Activated CD4-positive, alpha-beta T cell treated with anti-CD3 and anti-CD28 coated beads, Interleukin-2, amount 50 U/mL, for 4 hours (primary cell): ENCODE results near the gene B2M.
A peak's percentile ranks its signal among the peaks of the same experiment; 100 is the strongest.
"Not testable (repeated sequence)": the region's sequence is repeated elsewhere in the genome, so short reads cannot be mapped to it uniquely, and the experiment has no call there.

Source experiments
- DNase-seq, 2 experiments: peaks; one replicate each; pipeline ENCODE4 v3.0.0-alpha.2; 2020

The B2M gene

DNA sequence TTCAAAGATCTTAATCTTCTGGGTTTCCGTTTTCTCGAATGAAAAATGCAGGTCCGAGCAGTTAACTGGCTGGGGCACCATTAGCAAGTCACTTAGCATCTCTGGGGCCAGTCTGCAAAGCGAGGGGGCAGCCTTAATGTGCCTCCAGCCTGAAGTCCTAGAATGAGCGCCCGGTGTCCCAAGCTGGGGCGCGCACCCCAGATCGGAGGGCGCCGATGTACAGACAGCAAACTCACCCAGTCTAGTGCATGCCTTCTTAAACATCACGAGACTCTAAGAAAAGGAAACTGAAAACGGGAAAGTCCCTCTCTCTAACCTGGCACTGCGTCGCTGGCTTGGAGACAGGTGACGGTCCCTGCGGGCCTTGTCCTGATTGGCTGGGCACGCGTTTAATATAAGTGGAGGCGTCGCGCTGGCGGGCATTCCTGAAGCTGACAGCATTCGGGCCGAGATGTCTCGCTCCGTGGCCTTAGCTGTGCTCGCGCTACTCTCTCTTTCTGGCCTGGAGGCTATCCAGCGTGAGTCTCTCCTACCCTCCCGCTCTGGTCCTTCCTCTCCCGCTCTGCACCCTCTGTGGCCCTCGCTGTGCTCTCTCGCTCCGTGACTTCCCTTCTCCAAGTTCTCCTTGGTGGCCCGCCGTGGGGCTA is at the start of gene B2M, which contains the start of gene PATL2:
B2M (plus strand) TSS at position 422 of the 647 bp plus-strand sequence; CDS start at position 452, 30 bp downstream.
PATL2 (minus strand) TSS at position 228 of the 647 bp plus-strand sequence. CDS start 34,833 bp downstream, outside the sequence.
- DNase-seq = peak; percentile 95

DNA sequence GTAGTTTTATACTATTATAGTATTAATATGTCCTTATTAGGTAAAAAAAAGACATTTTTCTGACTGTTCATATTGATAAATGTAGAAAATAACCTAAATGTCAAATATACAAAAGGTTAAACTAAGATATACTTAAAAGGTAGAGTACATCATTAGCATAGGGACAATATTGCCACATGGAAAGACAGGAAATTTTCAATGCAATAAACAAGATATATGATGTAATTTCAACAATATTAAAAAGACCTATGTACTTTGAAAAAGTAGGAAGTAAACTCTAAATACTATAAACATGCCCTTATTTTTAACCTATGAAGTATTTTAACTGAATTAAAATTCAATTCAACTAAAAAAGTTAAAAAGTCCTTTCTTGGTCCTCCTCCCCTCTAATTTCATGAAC is 49.7 kb upstream of the B2M start:
- DNase-seq = no peak

DNA sequence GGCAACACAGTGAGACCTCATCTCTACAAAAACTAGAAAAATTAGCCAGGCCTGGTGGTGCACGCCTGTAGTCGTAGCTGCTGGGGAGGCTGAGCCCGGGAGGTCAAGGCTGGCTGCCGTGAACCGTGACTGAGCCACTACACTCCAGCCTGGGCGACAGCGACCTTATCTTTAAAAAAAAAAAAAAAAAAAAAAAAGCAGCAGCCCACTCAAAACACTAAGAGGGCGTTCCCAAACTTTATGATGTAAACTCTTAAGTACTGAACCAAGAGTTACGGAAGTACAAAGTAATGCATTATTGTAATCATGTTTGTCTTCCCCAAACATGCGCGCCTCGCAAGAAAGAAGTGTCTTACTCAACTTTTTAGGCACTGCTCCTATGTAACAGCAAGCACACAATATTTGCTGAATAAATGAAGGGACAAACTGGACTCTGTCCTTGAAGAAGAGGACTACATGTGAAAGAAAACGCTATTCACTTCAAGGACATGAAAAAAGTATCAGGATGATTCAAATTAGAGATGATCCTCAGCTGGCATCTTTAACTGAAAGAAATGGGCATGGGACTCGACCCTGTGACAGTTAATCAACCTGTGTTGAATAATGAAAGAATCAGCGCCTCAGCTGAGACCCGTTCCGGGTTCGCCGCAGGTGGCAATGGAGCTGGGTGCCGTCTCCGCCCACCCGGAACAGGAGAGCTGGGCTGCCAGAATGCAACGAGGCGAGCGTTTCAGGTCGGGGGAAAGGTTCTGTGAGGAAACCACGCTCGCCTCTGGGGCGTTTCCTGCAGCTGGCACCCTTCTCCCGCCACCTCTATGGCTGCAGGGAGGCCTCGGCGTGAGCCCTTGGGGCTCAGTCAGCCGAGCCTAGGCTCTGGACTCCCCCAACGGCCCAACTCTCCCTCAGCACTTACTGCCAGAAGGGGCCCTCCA is 48.6 kb upstream of the B2M start:
- DNase-seq = peak; percentile 79 to 80

DNA sequence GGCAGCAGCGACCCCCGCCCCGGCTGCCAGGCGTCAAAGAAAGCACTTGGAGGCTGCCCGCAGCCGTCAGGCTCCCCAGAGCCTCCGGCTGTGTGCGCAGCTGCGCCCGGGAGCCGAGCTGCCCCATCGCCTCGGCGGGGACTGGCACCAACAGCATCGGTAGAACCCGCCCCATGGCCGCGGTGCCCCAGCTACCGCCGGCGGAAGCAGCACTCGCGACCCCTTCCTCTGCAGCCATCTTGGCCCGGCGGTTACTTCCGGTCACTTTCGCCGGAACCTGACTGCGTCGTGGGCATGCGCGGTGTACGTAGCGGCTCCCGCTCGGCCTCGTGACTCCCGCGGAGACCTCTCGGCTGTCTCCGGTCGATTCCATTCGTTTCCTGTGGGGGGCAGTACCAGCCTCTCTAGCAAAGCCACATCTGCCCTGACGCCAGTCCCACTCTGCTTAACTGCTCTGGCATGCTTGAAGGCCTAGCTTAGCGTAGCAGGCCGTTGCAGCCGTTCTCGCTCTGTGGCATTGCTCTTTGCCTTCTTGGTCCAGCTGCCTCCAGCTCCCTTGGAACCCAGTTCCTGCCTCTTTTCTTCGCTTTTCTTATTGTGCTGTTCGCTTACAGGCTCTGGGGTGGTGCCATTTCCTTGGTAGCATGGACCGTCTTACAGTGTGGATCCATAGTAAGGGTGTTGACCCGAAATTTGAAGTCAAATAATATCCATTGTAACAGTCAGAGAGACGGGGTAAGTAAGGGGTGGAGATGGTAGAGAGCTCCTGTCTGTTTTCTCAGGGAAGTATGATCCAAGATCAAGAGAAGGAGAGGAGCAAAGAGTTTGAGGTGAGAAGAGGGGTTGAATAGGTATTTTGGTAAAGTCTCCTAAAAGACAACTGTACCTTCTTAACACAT is 47.7 kb upstream of the B2M start, which contains the start of gene SPG11:
SPG11 (minus strand) TSS at position 253 of the 899 bp plus-strand sequence; CDS start at position 238, 15 bp downstream.
- peak; percentile 95 to 96 for DNase-seq

DNA sequence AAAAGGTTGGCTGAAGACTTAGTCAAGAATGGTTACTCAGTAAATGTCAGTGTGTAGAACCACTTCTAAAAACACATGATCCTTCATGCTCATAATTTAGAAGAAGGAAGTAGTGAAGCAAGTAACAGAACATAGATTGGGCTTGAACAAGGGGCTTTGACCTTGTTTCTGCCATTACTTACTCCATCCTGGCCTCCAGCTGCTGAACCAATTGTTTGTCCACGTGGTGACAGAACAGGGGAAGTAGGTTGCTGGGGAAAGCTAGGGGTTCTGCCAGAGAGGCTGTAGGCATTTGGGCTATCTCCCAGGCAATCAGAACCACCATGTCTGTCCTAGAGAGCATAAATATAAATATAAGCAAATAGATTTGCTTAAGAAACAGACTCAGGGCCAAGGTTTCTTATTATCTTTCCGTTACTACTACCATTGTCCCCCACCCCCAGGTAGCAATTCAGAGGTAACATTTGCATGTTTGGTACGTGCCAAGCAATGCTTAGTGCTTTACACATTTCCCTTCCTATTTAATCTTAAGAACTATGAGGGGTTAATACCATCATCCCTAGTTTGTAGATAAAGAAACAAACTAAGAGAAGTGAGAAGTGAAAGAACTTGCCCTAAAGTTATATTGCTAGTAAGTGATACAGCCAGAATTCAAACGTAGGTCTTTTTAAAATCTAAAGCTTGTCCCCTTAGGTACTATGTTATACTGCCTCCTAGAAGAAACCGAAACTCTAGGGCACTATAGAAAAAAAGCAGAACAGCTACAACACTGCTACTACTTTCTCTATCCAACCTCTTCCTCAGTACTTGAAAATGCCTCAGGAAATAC is 44.9 kb upstream of the B2M start:
- no peak for DNase-seq

DNA sequence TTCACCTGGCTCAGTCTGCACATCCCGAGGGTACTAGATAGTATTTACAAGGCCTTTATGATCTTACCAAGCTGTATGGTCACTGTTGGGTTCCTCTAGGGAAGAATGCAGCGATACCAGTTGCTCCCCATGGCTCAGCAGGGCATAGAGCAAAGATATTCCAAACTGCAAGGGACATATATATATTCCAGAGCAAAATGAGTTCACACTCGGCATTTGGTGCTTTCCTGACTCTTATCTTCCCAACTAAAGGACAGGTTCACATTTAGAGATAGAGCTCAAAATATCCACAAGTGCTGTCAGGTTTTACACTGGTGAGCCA is 44.3 kb upstream of the B2M start:
- DNase-seq = no peak

DNA sequence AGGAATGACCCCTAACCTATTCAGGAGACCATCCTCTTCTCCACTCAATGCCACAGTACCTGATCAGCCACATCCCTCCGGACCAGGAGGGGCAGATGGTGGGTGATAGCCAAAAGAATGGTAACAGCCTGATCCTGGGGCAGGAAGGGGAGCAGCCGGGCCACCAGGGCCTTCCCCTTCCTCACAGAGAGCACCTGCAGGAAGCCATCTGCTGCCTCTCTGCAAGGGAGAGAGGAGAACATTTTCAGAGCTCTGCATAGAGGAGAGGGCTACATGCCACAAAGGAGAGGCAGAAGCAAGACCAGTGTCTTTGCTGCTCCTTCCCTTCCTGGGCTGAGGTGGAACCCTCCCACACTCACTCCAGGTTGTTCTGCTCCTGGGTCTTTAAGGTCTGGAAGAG is 42.4 kb upstream of the B2M start:
- DNase-seq = no peak

DNA sequence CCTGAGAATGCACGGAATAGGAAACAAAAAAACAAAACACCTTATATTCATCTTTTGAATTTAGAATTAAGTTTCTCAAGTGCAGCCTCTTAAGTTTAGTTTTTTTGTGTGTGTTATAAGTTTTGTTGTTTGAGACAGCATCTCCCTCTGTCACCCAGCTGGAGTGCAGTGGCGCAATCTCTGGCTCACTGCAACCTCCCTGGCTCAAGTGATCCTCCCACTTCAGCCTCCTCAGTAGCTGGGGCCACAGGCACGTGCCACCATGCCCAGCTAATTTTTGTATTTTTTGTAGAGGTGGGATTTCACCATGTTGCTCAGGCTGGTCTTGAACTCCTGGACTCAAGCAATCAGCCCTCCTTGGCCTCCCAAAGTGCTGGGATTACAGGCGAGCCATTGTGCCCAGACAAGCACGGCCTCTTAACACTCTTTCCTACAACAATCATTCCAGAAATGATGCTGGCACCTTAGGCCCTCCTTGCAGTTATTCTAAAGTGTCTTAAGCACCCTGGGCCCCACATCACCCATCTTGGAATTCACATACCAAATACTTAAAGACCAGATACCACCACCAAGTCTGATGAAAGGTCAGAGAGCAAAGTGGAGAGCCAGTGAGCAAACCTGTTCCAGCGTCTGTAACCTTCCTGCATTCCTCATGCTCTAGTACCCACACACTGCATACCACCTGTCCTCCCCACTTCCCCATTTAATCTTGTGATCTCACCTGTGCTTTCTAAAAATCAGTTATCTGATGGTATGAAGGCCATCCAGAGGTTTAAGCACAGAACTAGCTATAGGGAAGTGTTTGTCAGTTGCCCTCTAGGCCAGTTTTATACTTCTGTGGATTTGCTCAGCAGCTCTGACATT is 41.0 kb upstream of the B2M start:
- DNase-seq = no peak

DNA sequence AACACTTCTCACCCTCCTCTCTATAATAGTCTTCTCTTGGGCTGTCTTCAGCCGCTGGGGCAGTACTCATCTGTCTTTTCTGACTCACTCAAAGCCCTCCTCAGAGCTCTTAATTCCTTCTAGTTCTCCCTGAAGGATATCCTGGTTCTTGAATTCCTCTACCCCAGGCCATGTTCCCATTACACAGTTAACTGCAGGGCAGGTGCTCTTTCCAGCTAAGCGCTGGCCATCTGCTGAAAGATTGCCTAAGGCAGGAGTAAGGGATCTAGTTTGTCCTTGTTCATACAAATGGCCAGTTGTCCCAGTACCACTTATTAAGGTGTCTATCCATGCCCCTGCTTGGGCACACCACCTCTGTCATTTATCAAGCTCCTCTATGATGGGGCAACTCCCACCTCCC is 37.7 kb upstream of the B2M start:
- DNase-seq = no peak

DNA sequence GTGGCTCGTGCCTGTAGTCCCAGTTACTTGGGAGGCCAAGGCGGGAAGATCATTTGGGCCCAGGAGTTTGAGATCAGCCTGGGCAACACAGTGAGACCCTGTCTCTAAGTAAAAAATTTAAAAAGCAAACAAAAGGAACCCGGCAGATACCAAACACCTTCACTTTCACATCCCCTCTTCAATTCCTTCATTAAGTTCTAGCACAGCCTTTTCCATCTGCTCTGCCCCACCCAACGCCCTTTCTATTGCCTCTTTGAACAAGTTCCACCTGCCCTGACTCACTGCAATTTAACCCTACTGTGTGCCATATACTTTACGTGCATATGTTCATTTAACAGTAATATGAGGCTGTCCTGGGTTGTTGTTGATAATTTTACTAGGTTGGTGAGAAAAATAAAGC is 35.4 kb upstream of the B2M start:
- no peak for DNase-seq

DNA sequence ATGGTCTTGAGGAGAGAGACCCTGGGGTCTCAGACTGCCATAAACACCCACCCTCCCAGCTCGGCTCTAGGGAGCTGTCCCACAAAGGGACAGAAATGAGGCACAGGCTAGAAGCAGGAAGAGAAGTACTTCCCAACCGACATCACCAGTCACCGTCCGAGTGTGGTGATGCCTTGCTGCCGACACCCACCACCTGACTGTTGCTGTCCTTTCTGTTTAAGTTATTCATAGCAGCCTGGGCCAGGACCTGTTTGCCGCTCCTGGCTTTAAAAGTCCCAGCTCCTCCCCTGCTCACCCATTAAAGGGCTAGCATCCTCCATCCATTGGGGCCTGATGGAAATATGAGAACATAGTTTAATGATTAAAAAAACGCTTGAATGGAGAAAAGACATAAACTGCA is 34.6 kb upstream of the B2M start:
- DNase-seq = peak in 1 of 2 experiments; percentile 17

DNA sequence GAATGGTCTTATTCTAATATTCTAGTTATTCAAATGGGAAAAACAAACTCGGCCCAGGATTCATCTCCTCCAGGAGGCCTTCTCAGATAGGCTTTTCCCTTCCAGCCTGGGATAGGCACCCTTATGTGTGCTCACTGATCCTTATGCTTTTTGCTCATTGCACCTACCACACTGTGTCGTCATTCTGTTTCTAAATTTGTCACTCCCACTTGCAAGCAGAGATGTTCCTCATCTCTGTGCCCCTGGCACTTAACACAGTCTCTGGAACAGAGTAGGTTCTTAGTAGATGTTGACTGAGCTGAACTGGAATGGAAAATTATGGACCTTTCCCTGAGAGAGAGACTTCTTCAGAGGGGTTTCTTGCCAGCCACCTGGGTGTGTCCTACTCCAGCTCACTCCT is 29.1 kb upstream of the B2M start:
- no peak for DNase-seq

DNA sequence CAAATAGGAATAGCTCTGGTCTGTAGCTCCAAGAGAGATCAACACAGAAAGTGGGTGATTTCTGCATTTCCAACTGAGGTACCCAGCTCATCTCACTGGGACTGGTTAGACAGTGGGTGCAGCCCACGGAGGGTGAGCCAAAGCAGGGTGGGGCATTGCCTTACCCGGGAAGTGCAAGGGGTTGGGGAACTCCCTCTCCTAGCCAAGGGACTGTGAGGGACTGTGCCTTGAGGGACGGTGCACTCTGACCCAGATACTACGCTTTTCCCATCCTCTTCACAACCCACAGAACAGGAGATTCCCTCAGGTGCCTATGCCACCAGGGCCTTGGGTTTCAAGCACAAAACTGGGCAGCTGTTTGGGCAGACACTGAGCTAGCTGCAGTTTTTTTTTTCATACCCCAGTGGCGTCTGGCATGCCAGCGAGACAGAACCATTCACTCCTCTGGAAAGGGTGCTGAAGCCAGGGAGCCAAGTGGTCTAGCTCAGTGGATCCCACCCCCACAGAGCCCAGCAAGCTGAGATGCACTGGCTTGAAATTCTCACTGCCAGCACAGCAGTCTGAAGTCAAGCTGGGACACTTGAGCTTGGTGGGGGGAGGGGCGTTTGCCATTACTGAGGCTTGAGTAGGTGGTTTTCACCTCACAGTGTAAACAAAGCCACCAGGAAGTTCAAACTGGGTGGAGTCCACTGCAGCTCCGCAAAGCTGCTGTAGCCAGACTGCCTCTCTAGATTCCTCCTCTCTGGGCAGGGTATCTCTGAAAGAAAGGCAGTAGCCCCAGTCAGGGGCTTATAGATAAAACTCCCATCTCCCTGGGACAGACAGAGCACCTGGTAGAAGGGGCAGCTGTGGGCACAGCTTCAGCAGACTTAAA is 28.3 kb upstream of the B2M start:
- peak; percentile 62 to 64 for DNase-seq

DNA sequence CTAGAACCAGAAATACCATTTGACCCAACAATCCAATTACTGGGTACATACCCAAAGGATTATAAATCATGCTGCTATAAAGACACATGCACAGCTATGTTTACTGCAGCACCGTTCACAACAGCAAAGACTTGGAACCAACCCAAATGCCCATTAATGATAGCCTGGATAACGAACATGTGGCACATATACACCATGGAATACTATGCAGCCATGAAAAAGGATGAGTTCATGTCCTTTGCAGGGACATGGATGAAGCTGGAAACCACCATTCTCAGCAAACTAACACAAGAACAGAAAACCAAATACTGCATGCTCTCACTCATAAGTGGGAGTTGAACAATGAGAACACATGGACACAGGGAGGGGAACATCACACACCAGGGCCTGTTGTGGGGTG is 22.0 kb upstream of the B2M start:
- DNase-seq = not testable (repeated sequence)

DNA sequence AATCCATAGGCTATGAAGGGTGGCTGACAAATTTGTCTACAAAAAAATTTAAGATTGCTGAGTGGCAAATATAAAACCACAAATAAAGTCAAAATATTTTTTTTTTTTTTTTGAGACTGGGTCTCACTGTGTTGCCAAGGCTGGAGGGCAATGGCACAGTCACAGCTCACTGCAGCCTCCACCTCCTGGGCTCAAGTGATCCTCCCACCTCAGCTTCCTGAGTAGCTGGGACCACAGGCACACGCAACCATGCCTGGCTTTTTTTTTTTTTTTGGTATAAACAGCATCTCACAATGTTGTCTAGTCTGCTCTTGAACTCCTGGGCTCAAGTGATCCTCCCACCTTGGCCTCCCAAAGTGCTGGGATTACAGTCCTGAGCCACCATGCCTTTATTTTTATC is 21.1 kb upstream of the B2M start:
- not testable (repeated sequence) for DNase-seq

DNA sequence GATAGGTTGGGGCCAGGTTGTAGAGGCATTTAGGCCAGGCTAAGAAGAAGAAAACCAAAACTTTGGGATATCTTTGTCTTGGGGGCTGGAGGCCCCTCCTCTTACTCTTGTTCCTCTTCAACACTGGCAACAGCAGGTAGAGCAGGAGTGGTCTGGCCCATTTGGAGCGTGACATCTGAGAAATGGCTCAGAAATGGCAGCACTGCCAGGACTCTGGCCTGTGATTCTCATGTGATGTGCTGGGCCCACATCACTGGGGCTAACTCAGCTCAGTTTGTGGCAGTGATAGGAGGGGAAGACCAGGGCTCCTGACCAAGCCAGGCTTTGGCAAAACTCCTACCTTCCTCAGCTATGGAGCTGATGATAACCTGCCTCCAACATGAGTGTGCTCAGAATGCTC is 18.7 kb upstream of the B2M start:
- no peak for DNase-seq

DNA sequence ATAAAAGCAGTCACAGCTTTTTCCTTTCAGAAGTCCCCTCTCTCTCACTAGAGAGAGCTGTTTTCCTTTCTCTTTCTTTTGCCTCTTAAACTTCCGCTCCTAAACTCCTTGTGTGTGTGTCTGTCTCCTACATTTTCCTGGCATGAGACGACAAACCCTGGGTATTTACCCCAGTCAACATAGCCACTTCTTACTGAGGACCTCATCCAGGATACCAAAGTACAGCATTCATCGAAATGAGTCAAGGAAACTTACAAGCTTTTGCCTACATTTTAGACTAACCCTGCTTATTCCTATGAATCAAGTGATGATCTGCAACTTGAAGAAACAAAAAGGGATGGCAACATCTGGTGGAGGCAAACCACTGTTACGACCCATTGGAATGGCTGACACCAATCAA is 16.9 kb upstream of the B2M start:
- no peak for DNase-seq

DNA sequence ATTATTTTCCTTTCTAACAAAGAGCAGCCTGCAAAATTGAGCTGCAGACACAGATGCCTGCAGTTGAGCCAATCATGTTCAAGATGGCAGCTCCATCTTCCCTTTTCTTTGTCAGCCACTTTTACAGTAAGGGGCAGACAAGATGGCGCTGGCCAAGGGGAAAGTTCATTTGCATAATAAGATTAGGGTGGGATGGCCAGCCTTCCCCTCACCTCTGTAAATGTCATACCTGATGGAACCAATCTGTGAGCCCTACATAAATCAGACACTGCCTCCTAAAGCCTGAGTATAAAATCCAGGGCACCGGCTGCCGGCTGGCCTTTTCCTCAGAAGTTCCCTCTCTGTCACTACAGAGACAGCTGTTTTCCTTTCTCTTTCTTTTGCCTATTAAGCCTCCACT is 16.0 kb upstream of the B2M start:
- DNase-seq = no peak

DNA sequence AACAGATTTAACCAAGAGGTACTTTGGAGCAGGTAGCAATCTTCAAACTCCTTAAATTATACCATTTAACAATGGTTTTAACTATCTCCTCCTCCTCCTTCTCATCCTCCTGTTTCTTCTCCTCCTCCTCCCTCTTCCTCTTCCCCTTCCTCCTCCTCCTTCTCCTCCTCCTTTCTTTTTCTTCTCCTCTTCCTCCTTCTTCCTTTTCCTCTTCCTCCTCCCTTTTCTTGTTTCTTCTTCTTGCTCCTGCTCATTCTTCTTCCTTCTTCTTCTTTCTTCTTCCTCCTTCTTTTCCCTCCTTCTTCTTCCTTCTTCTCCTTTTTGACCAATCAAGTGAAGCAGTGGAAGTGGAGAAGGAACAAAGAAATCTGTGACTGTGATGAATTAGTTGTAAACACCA is 14.3 kb upstream of the B2M start:
- no peak for DNase-seq

DNA sequence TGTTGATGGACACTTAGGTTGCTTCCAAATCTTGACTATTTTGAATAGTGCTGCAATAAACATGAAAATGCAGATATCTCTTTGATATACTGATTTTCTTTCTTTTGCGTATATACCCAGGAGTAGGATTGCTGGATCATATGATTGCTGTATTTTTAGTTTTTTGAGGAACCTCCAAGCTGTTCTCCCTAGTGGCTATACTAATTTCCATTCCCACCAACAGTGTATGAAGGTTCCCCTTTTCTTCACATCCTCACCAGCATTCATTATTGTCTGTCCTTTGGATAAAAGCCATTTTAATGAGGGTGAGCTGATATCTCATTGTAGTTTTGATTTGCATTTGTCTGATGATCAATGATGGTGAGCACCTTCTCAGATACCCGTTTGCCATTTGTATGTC is 12.7 kb upstream of the B2M start:
- no peak for DNase-seq
